IPS DF 6.9 (cell line): ENCODE results near the gene INTS12.
"Not testable (repeated sequence)": the region's sequence is repeated elsewhere in the genome, so short reads cannot be mapped to it uniquely, and the experiment has no call there.

ENCODE experiments used
- DNase-seq: peaks from one replicate; pipeline ENCODE4 v3.0.0-alpha.2; 2013; ENCODE audit warnings: low read depth, low spot score
- H3K27ac ChIP-seq: one replicate; pipeline ENCODE4 v1.5.1; 2013; ENCODE audit warnings: low read length, control low read depth
- H3K27me3 ChIP-seq: 2 replicates; pipeline ENCODE4 v1.6.1; 2013; ENCODE audit warnings: mild to moderate bottlenecking, low read length; ENCODE audit not compliant: control insufficient read depth, insufficient read depth
- H3K36me3 ChIP-seq: 2 replicates; pipeline ENCODE4 v1.6.1; 2013; ENCODE audit warnings: low read length; ENCODE audit not compliant: control insufficient read depth, insufficient read depth
- H3K4me1 ChIP-seq: 2 replicates; pipeline ENCODE4 v1.6.1; 2013; ENCODE audit warnings: low read length; ENCODE audit not compliant: control insufficient read depth, insufficient read depth
- H3K4me3 ChIP-seq: 2 replicates; pipeline ENCODE4 v1.5.1; 2013; ENCODE audit warnings: mild to moderate bottlenecking, low read length
- H3K9me3 ChIP-seq: 2 replicates; pipeline ENCODE4 v1.6.1; 2013; ENCODE audit warnings: low read length, inconsistent platforms; ENCODE audit not compliant: control insufficient read depth, insufficient read depth
- WGBS: extraction: QIAGEN DNeasy Blood & Tissue Kit; methylation state at CpG from one replicate; pipeline ENCODE4 v1.1.7; 2013; ENCODE audit warnings: mixed read lengths, missing lambda C conversion rate; ENCODE audit not compliant: insufficient read length, insufficient coverage; 5-methylcytosine and 5-hydroxymethylcytosine counted together

Gene INTS12

GRCh38 chr4:105715692-105716278 lies 7.3 kb upstream of the INTS12 start:
- no peak for DNase-seq

DNA sequence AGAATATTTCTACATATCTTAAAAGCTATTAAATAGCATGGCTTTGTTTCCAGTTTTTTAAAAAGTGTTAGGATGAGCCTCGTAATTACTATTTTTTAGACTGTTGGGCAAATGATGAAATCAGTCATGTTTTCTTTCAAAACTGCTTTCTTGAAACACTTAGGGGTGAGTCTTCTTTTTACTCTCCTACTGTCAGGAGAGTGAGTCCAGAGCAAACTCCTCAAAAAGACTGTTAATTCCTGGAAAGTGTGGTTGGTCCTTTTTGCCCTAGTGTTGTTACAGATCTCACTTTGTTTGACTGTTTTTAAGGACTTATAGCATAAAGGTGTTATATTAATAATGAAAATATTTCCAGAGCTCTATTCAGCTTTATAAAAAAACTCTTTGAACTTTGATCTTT lies 6.4 kb upstream of the INTS12 start:
- H3K4me3 ChIP-seq = no peak overlapping the region
- H3K27me3 ChIP-seq = no peaks in the 10 kb centered on the region
- WGBS = no CpG with 5 or more reads among the region's 1 CpG
- H3K4me1 ChIP-seq = no peaks in the 10 kb centered on the region
- DNase-seq = no peak
- no peaks in the 10 kb centered on the region; the same call in 1 of the 2 replicates for H3K36me3 ChIP-seq
- no peak overlapping the region for H3K27ac ChIP-seq
- no peaks in the 10 kb centered on the region for H3K9me3 ChIP-seq

More at GRCh38 chr4:105715692-105716278, 7.3 kb upstream of the INTS12 start:
- H3K4me3 ChIP-seq = no peak overlapping the region
- H3K9me3 ChIP-seq = no peaks in the 10 kb centered on the region
- no peaks in the 10 kb centered on the region for H3K4me1 ChIP-seq
- no peak overlapping the region for H3K27ac ChIP-seq
- H3K36me3 ChIP-seq = no peaks in the 10 kb centered on the region; the same call in 1 of the 2 replicates
- 100% methylated on average over 1 of the region's 4 CpGs for WGBS
- H3K27me3 ChIP-seq = no peaks in the 10 kb centered on the region

GRCh38 chr4:105714071-105714521 lies 5.6 kb upstream of the INTS12 start:
- WGBS = no CpG with 5 or more reads among the region's 5 CpGs
- Histone ChIP-seq H3K36me3 (no peaks in the 10 kb centered on the region; the same call in 1 of the 2 replicates), H3K4me1 (no peaks in the 10 kb centered on the region), H3K4me3 (no peak overlapping the region), H3K9me3 (no peaks in the 10 kb centered on the region), H3K27ac (no peak overlapping the region), H3K27me3 (no peaks in the 10 kb centered on the region)
- DNase-seq = no peak

DNA sequence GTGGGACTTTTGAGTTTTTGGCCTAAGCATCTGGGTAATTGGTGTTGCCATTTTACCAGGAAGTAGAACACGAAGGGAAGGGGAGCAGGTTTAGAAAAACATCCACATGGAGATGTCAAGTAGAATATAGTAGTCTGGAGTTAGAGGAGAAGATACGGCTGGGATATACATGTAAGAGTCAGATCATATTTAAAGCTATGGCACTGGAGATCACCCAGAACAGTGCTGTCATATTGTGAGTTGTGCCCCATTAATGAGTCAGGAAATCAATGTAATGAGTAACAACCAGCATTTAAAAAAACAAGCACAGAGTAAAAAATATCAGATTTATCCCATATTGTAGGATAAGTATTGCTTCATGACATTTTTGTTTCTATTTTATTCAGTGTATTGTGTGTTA lies 4.3 kb upstream of the INTS12 start:
- H3K27me3 ChIP-seq = no peaks in the 10 kb centered on the region
- no peak overlapping the region for H3K27ac ChIP-seq
- WGBS = no CpG with 5 or more reads among the region's 2 CpGs
- no peak for DNase-seq
- no peak overlapping the region for H3K4me3 ChIP-seq
- H3K4me1 ChIP-seq = no peaks in the 10 kb centered on the region
- no peaks in the 10 kb centered on the region for H3K9me3 ChIP-seq
- no peaks in the 10 kb centered on the region for H3K36me3 ChIP-seq

DNA sequence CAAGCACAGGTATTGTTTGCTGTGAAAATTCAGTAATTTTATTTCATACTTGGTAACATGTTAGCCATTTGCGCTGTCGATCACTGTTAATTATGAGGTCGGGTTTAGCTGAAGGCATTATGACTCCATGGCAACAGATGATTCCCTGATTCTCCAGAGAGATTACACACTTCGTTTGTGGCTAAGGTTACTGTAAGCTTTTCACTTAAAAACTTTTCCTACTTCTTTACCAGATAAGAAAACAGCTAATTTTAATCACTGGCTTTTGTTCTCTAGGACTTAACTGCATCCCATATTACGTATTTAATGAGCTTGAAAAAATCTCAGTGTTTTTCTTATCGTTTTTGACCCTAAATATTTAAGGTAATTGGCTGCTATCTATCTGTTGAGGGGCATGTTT lies 2.2 kb upstream of the INTS12 start:
- H3K9me3 ChIP-seq = no peaks in the 10 kb centered on the region
- H3K4me3 ChIP-seq = no peak overlapping the region
- H3K27ac ChIP-seq = no peak overlapping the region
- H3K27me3 ChIP-seq = no peaks in the 10 kb centered on the region
- no peak for DNase-seq
- no peaks in the 10 kb centered on the region for H3K36me3 ChIP-seq
- WGBS = no CpG with 5 or more reads among the region's 6 CpGs
- H3K4me1 ChIP-seq = no peaks in the 10 kb centered on the region

DNA sequence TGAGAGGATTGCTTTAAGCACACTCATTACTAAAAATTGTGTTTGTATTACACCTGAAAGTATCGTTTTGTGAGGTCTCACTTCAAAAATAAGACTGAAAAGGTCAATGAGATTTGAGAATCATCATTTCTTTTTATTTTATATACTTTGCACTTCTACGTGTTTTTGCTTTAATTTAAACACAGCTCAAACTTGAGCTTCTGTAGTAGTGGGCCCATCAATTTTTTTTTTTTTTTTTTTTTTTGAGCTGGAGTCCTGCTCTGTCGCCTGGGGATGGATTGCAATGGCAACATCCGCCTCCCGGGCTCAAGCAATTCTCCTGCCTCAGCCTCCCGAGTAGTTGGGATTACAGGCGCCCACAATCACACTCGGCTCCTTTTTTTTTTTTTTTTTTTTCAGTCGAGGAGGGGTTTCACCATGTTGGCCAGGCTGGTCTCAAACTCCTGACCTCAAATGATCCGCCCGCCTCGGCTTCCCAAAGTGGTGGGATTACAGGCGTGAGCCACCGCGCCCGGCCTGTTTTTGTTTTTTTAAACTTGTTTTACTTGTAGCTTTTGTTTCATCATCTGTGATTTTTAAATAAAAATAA lies 1.6 kb upstream of the INTS12 start:
- no peak overlapping the region for H3K4me3 ChIP-seq
- no peak for DNase-seq

DNA sequence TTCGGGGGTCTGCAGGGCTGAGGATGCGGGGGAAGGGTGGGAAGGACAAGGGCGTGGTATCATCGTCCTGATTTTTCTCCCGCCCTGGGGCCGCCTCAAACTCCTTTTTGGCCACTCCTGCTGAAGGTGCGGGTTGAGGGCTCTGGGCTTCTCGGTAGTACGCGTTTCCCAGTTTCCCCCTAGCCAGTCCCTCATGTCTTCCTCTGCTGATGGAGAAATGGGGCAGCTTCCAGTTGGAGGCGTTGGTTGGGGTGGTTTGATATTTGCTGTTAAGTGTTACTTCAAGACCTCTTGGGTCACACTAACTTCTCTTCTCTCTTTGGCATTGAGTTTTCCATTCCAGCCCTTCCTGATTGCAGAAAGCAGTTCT lies 577 bp upstream of the INTS12 start:
- no peaks in the 10 kb centered on the region for H3K4me1 ChIP-seq
- no peaks in the 10 kb centered on the region for H3K9me3 ChIP-seq
- WGBS = no CpG with 5 or more reads among the region's 11 CpGs
- H3K4me3 ChIP-seq = peak overlapping the region; percentile 77
- H3K36me3 ChIP-seq = no peaks in the 10 kb centered on the region
- H3K27ac ChIP-seq = no peak overlapping the region
- DNase-seq = peak; percentile 7
- H3K27me3 ChIP-seq = no peaks in the 10 kb centered on the region

More for the DNA sequence above, 1.6 kb upstream of the INTS12 start:
- Histone ChIP-seq H3K36me3 (no peaks in the 10 kb centered on the region), H3K9me3 (no peaks in the 10 kb centered on the region), H3K27ac (no peak overlapping the region), H3K27me3 (no peaks in the 10 kb centered on the region), H3K4me1 (no peaks in the 10 kb centered on the region)
- WGBS = no CpG with 5 or more reads among the region's 16 CpGs

GRCh38 chr4:105707782-105708180 lies 708 bp downstream of the INTS12 start:
- no peaks in the 10 kb centered on the region for H3K9me3 ChIP-seq
- DNase-seq = no peak
- peak overlapping the region; percentile 77; the same call in 1 of the 2 replicates for H3K4me3 ChIP-seq
- no peaks in the 10 kb centered on the region for H3K27me3 ChIP-seq
- H3K27ac ChIP-seq = no peak overlapping the region
- no peaks in the 10 kb centered on the region for H3K4me1 ChIP-seq
- no peaks in the 10 kb centered on the region for H3K36me3 ChIP-seq
- WGBS = no CpG with 5 or more reads among the region's 7 CpGs

DNA sequence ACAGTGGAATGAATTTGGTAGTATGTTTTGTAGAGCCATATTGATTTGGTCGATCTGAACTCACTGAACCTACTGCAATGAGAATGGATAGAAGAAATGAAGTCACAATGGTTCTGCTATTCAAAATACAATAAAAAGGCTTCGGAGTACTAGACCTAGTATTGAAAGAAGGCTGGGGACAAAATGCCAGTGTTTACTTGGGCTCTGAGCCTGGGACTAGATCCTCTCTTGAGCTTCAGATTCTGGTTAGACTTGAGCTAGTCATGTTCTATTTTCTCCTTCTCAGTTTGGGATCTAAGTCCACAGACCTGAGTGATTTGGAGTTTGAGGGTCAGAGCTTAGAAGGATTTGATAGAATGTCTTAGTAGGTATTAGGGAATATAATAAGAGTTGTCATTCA lies 9.9 kb downstream of the INTS12 start:
- no peaks in the 10 kb centered on the region for H3K4me1 ChIP-seq

GRCh38 chr4:105695832-105696231 lies 12.7 kb downstream of the INTS12 start:
- H3K4me1 ChIP-seq, H3K27ac ChIP-seq, H3K9me3 ChIP-seq, H3K4me3 ChIP-seq, DNase-seq, H3K27me3 ChIP-seq, H3K36me3 ChIP-seq: not testable (repeated sequence)
- no CpG with 5 or more reads among the region's 8 CpGs for WGBS

More for the DNA sequence above, 9.9 kb downstream of the INTS12 start:
- no peak overlapping the region for H3K27ac ChIP-seq
- H3K27me3 ChIP-seq = no peaks in the 10 kb centered on the region
- no peaks in the 10 kb centered on the region for H3K9me3 ChIP-seq
- no peak for DNase-seq
- no peak overlapping the region for H3K4me3 ChIP-seq
- WGBS = no CpG with 5 or more reads among the region's 2 CpGs
- no peaks in the 10 kb centered on the region for H3K36me3 ChIP-seq

DNA sequence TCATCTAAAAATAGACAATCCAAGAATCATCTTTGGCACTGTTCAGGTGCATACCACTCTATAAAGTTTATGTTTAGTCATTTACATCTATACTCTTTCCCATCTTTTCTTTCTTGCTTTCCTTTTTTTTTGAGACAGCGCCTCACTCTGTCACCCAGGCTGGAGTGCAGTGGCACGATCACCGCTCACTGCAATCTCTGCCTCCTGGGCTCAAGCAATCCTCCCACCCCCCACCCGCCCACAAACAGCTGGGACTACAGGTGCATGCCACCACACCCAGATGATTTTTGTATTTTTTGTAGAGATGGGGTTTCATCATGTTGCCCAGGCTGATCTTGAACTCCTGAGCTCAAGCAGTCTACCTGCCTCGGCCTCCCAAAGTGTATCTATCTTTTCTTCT lies 13.7 kb downstream of the INTS12 start:
- not testable (repeated sequence) for DNase-seq, H3K4me3 ChIP-seq, H3K4me1 ChIP-seq, H3K27me3 ChIP-seq, H3K9me3 ChIP-seq, H3K36me3 ChIP-seq, H3K27ac ChIP-seq
- no CpG with 5 or more reads among the region's 5 CpGs for WGBS
